Measurements from ENCODE around the gene MYOG. TPM values are rescaled to one million over a fixed set of nuclear protein-coding genes. Genes with fewer than 3 reads are reported as not detected.

Gene MYOG
- total and polyA plus RNA-seq, 2 donors (not counting 1 experiment from before 2014, with no cell fraction given) = not detected

GRCh38 chr1:203066965-203067364, 18.8 kb downstream of the MYOG start:
- Histone ChIP-seq H3K9ac (ENCODE audit: low read length) (no peak overlapping the region), H3K79me2 (ENCODE audit: control insufficient read depth, insufficient read depth, low read length) (no peaks in the 10 kb centered on the region), H3K4me3 (ENCODE audit: control extremely low read depth in 1 of 5, extremely low read depth in 1 of 5, insufficient read depth in 1 of 5, low read depth in 2 of 5, low read length in 4 of 5) (no peak overlapping the region), H4K20me1 (ENCODE audit: control insufficient read depth, insufficient read depth, low read length, poor library complexity, severe bottlenecking) (no peaks in the 10 kb centered on the region), H3K4me2 (replicated peaks; ENCODE audit: low read depth, low read length, poor library complexity, severe bottlenecking) (no peak overlapping the region), H3K27ac (ENCODE audit: low read length in 2 of 2) (no peak overlapping the region), H3K36me3 (replicated peaks in 1 of 2; ENCODE audit: control extremely low read depth in 1 of 2, control insufficient read depth in 1 of 2, extremely low read depth in 1 of 2, insufficient read depth in 2 of 2, low read length in 1 of 2) (no peaks in the 10 kb centered on the region), H3K9me3 (ENCODE audit: control extremely low read depth in 1 of 3, control insufficient read depth in 2 of 3, insufficient read depth in 1 of 3, low read length in 2 of 3) (no peaks in the 10 kb centered on the region), H2AFZ (ENCODE audit: insufficient read depth, low read depth, low read length, poor library complexity, severe bottlenecking) (no peak overlapping the region), H3K27me3 (replicated peaks in 1 of 4; ENCODE audit: control extremely low read depth in 1 of 4, control insufficient read depth in 3 of 4, insufficient read depth in 4 of 4, low read length in 3 of 4) (no peaks in the 10 kb centered on the region), H3K4me1 (ENCODE audit: control insufficient read depth in 2 of 2, insufficient read depth in 2 of 2, low read length in 2 of 2) (peaks cover 7 to 9% of the 10 kb centered on the region in 2 donors)
- intact Hi-C loops (cut with micrococcal nuclease) = no loop called here
- Mint-ChIP-seq H3K27ac (no peak overlapping the region), H3K4me3 (no peak overlapping the region), H3K9me3 (ENCODE audit: insufficient read depth) (no peaks in the 10 kb centered on the region), H3K27me3 (peaks cover 3% of the 10 kb centered on the region), H3K4me1 (peaks cover 12% of the 10 kb centered on the region)
- ChIA-PET CTCF (no interaction called here), POLR2A (no interaction called here)
- 100% methylated on average over 3 of the region's 3 CpGs for WGBS (ENCODE audit: insufficient coverage)
- no peak for DNase-seq
- TF ChIP-seq CTCF (IDR thresholded peaks at IDR 0.05) (no peak), EZH2 (IDR thresholded peaks at IDR 0.05; ENCODE audit: borderline replicate concordance, insufficient read depth, low read depth, low read length, poor library complexity, severe bottlenecking) (no peak)
- ATAC-seq (ENCODE audit: low read depth) = no peak

DNA sequence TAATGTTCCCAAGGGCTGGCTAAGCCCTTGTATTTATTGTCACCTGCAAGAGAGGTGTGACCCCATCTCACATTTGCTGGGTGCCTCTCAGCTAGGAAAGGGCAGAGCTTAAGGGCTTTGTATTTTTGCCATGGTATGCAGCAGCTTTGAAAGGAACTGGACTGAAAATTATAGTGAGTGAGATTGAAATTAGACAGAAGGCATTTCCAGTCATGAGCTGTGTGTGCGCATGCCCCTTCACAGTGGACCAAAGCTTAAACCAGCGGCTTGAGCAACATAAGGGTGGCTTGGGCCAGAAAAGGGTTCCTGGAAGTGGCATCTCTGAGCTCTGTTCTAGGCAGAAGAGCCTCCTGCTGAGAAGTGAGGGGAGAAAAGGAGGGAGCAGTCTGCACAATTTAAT, 19.8 kb downstream of the MYOG start:
- Histone ChIP-seq H3K4me1 (ENCODE audit: control insufficient read depth in 2 of 2, insufficient read depth in 2 of 2, low read length in 2 of 2) (peaks cover 7 to 9% of the 10 kb centered on the region in 2 donors), H3K27ac (ENCODE audit: low read length in 2 of 2) (no peak overlapping the region), H4K20me1 (ENCODE audit: control insufficient read depth, insufficient read depth, low read length, poor library complexity, severe bottlenecking) (no peaks in the 10 kb centered on the region), H3K9me3 (ENCODE audit: control extremely low read depth in 1 of 3, control insufficient read depth in 2 of 3, insufficient read depth in 1 of 3, low read length in 2 of 3) (no peaks in the 10 kb centered on the region), H3K4me3 (ENCODE audit: control extremely low read depth in 1 of 5, extremely low read depth in 1 of 5, insufficient read depth in 1 of 5, low read depth in 2 of 5, low read length in 4 of 5) (no peak overlapping the region), H2AFZ (ENCODE audit: insufficient read depth, low read depth, low read length, poor library complexity, severe bottlenecking) (no peak overlapping the region), H3K36me3 (replicated peaks in 1 of 2; ENCODE audit: control extremely low read depth in 1 of 2, control insufficient read depth in 1 of 2, extremely low read depth in 1 of 2, insufficient read depth in 2 of 2, low read length in 1 of 2) (no peaks in the 10 kb centered on the region), H3K79me2 (ENCODE audit: control insufficient read depth, insufficient read depth, low read length) (no peaks in the 10 kb centered on the region), H3K27me3 (replicated peaks in 1 of 4; ENCODE audit: control extremely low read depth in 1 of 4, control insufficient read depth in 3 of 4, insufficient read depth in 4 of 4, low read length in 3 of 4) (no peaks in the 10 kb centered on the region), H3K9ac (ENCODE audit: low read length) (no peak overlapping the region), H3K4me2 (replicated peaks; ENCODE audit: low read depth, low read length, poor library complexity, severe bottlenecking) (no peak overlapping the region)
- DNase-seq = no peak
- peaks cover 12% of the 10 kb centered on the region for H3K4me1 Mint-ChIP-seq
- H3K4me3 Mint-ChIP-seq = no peak overlapping the region
- 81% methylated on average over 2 of the region's 2 CpGs for WGBS (ENCODE audit: insufficient coverage)
- POLR2A ChIA-PET = no interaction called here
- no peaks in the 10 kb centered on the region for H3K9me3 Mint-ChIP-seq (ENCODE audit: insufficient read depth)
- H3K27me3 Mint-ChIP-seq = peaks cover 5% of the 10 kb centered on the region
- TF ChIP-seq EZH2 (IDR thresholded peaks at IDR 0.05; ENCODE audit: borderline replicate concordance, insufficient read depth, low read depth, low read length, poor library complexity, severe bottlenecking) (no peak), CTCF (IDR thresholded peaks at IDR 0.05) (no peak)
- intact Hi-C loops (cut with micrococcal nuclease) = no loop called here
- no peak overlapping the region for H3K27ac Mint-ChIP-seq
- no peak for ATAC-seq (ENCODE audit: low read depth)
- CTCF ChIA-PET = interaction anchor here (1.3 kb wide), 1 partner anchor 11 kb away, joined by 4 read pairs; no protein-coding TSS in a partner anchor
